ENCODE measurements around the gene FUT9.

GRCh38 chr6:96194675-96195074 is 178.9 kb downstream of the FUT9 start:
- TF ChIP-seq, protein P1, sequence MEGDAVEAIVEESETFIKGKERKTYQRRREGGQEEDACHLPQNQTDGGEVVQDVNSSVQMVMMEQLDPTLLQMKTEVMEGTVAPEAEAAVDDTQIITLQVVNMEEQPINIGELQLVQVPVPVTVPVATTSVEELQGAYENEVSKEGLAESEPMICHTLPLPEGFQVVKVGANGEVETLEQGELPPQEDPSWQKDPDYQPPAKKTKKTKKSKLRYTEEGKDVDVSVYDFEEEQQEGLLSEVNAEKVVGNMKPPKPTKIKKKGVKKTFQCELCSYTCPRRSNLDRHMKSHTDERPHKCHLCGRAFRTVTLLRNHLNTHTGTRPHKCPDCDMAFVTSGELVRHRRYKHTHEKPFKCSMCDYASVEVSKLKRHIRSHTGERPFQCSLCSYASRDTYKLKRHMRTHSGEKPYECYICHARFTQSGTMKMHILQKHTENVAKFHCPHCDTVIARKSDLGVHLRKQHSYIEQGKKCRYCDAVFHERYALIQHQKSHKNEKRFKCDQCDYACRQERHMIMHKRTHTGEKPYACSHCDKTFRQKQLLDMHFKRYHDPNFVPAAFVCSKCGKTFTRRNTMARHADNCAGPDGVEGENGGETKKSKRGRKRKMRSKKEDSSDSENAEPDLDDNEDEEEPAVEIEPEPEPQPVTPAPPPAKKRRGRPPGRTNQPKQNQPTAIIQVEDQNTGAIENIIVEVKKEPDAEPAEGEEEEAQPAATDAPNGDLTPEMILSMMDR (conservative IDR thresholded peaks at IDR 0.05; ENCODE audit: low read length): no peak
- TF ChIP-seq EZH2phosphoT487 (IDR thresholded peaks at IDR 0.05; ENCODE audit: borderline replicate concordance, low read depth, low read length): no peak
